ENCODE measurements around the gene ASS1.

- TF ChIP-seq CTCF (IDR thresholded peaks at IDR 0.05), result no peak
- TF ChIP-seq POLR2A (IDR thresholded peaks at IDR 0.05; ENCODE audit: low read length), result no peak
- no peak for TF ChIP-seq RFX5 (IDR thresholded peaks at IDR 0.05)
- TF ChIP-seq POLR2AphosphoS2 (conservative IDR thresholded peaks at IDR 0.05; ENCODE audit: low read length), result no peak
- no peak for TF ChIP-seq MAZ (IDR thresholded peaks at IDR 0.05; ENCODE audit: borderline replicate concordance, low read depth, low read length)
- TF ChIP-seq EP300 (IDR thresholded peaks at IDR 0.05), result no peak
- TF ChIP-seq RAD21 (conservative IDR thresholded peaks at IDR 0.05 in 1 of 2, IDR thresholded peaks at IDR 0.05 in 1 of 2), result no peak
- TF ChIP-seq MYC (IDR thresholded peaks at IDR 0.05; ENCODE audit: borderline replicate concordance, low read length), result no peak
- no peak for TF ChIP-seq JUN (IDR thresholded peaks at IDR 0.05)
- no peak for TF ChIP-seq HMGXB4 (CRISPR knock-in tag; IDR thresholded peaks at IDR 0.05; ENCODE audit: borderline replicate concordance)
- TF ChIP-seq FOSL2 (IDR thresholded peaks at IDR 0.05), result no peak
- no peak for TF ChIP-seq FOSL2 (CRISPR knock-in tag; IDR thresholded peaks at IDR 0.05)
- TF ChIP-seq NR3C1 (IDR thresholded peaks at IDR 0.05), result no peak
- no peak for TF ChIP-seq BCL3 (IDR thresholded peaks at IDR 0.05)
- TF ChIP-seq CHD4 (IDR thresholded peaks at IDR 0.05; ENCODE audit: borderline replicate concordance), result no peak
Measured at GRCh38 chr9:130408669-130409068, 36.1 kb upstream of the ASS1 start.

All from A549 (cell line).